GM19438 (cell line): ENCODE data around the gene DBN1.

Experiments used
- ATAC-seq: cut with Tn5 transposase; IDR thresholded peaks from one replicate; pipeline ENCODE4 v1.9.1; 2021; ENCODE audit warnings: low read depth; ENCODE audit not compliant: unreplicated experiment

The DBN1 gene

GRCh38 chr5:177445917-177446199 lies 27.6 kb downstream of the DBN1 start:
- no peak for ATAC-seq

- ATAC-seq: no peak
These were observed 28.1 kb downstream of the DBN1 start for GRCh38 chr5:177445052-177445916.

GRCh38 chr5:177444106-177445051 lies 29.1 kb downstream of the DBN1 start:
- no peak for ATAC-seq

- no peak for ATAC-seq
These were observed 30.1 kb downstream of the DBN1 start for GRCh38 chr5:177443144-177443983.

- ATAC-seq: no peak
These were observed 31.2 kb downstream of the DBN1 start for GRCh38 chr5:177442066-177442826.

- no peak for ATAC-seq
These were observed 32.2 kb downstream of the DBN1 start for GRCh38 chr5:177440990-177441780.

- ATAC-seq: no peak
These were observed 33.0 kb downstream of the DBN1 start for GRCh38 chr5:177440211-177440989.

- ATAC-seq: no peak
These were observed 33.8 kb downstream of the DBN1 start for GRCh38 chr5:177439518-177440053.

- ATAC-seq: no peak
These were observed 35.0 kb downstream of the DBN1 start for GRCh38 chr5:177438468-177438867.

GRCh38 chr5:177437623-177438022 lies 35.8 kb downstream of the DBN1 start:
- ATAC-seq: no peak

- no peak for ATAC-seq
These were observed 37.4 kb downstream of the DBN1 start for GRCh38 chr5:177435847-177436536.

- no peak for ATAC-seq
These were observed 38.3 kb downstream of the DBN1 start for GRCh38 chr5:177434942-177435738.

GRCh38 chr5:177434437-177434836 lies 39.0 kb downstream of the DBN1 start:
- ATAC-seq: no peak

- no peak for ATAC-seq
These were observed 39.7 kb downstream of the DBN1 start for GRCh38 chr5:177433658-177434217.

- no peak for ATAC-seq
These were observed 40.4 kb downstream of the DBN1 start for GRCh38 chr5:177432839-177433657.
